Measurements from ENCODE around the gene POMGNT2.
"Not testable (repeated sequence)": the region's sequence is repeated elsewhere in the genome, so short reads cannot be mapped to it uniquely, and the experiment has no call there.

Gene POMGNT2

GRCh38 chr3:43076857-43077256 is 29.0 kb downstream of the POMGNT2 start:
- DNase-seq (ENCODE audit: low read depth in 2 of 2, low spot score in 1 of 2), result no peak

GRCh38 chr3:43075904-43076661 is 29.8 kb downstream of the POMGNT2 start:
- DNase-seq (ENCODE audit: low read depth in 2 of 2, low spot score in 1 of 2), result no peak

GRCh38 chr3:43074901-43075689 is 30.8 kb downstream of the POMGNT2 start:
- DNase-seq (ENCODE audit: low read depth in 2 of 2, low spot score in 1 of 2), result no peak

GRCh38 chr3:43074482-43074881 is 31.4 kb downstream of the POMGNT2 start:
- no peak for DNase-seq (ENCODE audit: low read depth in 2 of 2, low spot score in 1 of 2)

- DNase-seq (ENCODE audit: low read depth in 2 of 2, low spot score in 1 of 2), result no peak
Observed at GRCh38 chr3:43073836-43074220, 32.1 kb downstream of the POMGNT2 start.

GRCh38 chr3:43073116-43073835 is 32.6 kb downstream of the POMGNT2 start:
- DNase-seq (ENCODE audit: low read depth in 2 of 2, low spot score in 1 of 2), result no peak

GRCh38 chr3:43072361-43072760 is 33.5 kb downstream of the POMGNT2 start:
- no peak for DNase-seq (ENCODE audit: low read depth in 2 of 2, low spot score in 1 of 2)

GRCh38 chr3:43071313-43071893 is 34.5 kb downstream of the POMGNT2 start:
- no peak for DNase-seq (ENCODE audit: low read depth in 2 of 2, low spot score in 1 of 2)

- DNase-seq (ENCODE audit: low read depth in 2 of 2, low spot score in 1 of 2), result not testable (repeated sequence)
Observed at GRCh38 chr3:43070670-43071069, 35.2 kb downstream of the POMGNT2 start.

GRCh38 chr3:43063114-43063513 is 42.8 kb downstream of the POMGNT2 start:
- DNase-seq (ENCODE audit: low read depth in 2 of 2, low spot score in 1 of 2), result no peak

- no peak for DNase-seq (ENCODE audit: low read depth in 2 of 2, low spot score in 1 of 2)
Observed at GRCh38 chr3:43062564-43063040, 43.3 kb downstream of the POMGNT2 start.

- DNase-seq (ENCODE audit: low read depth in 2 of 2, low spot score in 1 of 2), result no peak
Observed at GRCh38 chr3:43062040-43062563, 43.8 kb downstream of the POMGNT2 start.

GRCh38 chr3:43061101-43061895 is 44.6 kb downstream of the POMGNT2 start:
- no peak for DNase-seq (ENCODE audit: low read depth in 2 of 2, low spot score in 1 of 2)

- no peak for DNase-seq (ENCODE audit: low read depth in 2 of 2, low spot score in 1 of 2)
Observed at GRCh38 chr3:43059456-43059855, 46.4 kb downstream of the POMGNT2 start.

- DNase-seq (ENCODE audit: low read depth in 2 of 2, low spot score in 1 of 2), result no peak
Observed at GRCh38 chr3:43055806-43056770, 49.8 kb downstream of the POMGNT2 start.

GRCh38 chr3:43055393-43055792 is 50.5 kb downstream of the POMGNT2 start:
- DNase-seq (ENCODE audit: low read depth in 2 of 2, low spot score in 1 of 2), result no peak

GRCh38 chr3:43054754-43055153 is 51.1 kb downstream of the POMGNT2 start:
- DNase-seq (ENCODE audit: low read depth in 2 of 2, low spot score in 1 of 2), result no peak

- no peak for DNase-seq (ENCODE audit: low read depth in 2 of 2, low spot score in 1 of 2)
Observed at GRCh38 chr3:43053291-43053690, 52.6 kb downstream of the POMGNT2 start.

- no peak for DNase-seq (ENCODE audit: low read depth in 2 of 2, low spot score in 1 of 2)
Observed at GRCh38 chr3:43048470-43048869, 57.4 kb downstream of the POMGNT2 start.

Measured in stimulated activated CD8-positive, alpha-beta memory T cell treated with anti-CD3 and anti-CD28 coated beads, Interleukin-4, amount 100 ng/mL, for 4 hours (primary cell).